Measurements from ENCODE around the gene AXDND1. TPM values are rescaled to one million over a fixed set of nuclear protein-coding genes. Genes with fewer than 3 reads are reported as not detected.

Gene AXDND1
- total and polyA plus RNA-seq, 9 of the 15 experiments (the other 6 are each of a cell fraction or from before 2014, with no cell fraction given), result 0.03 to 0.13 (median 0.06) TPM; not detected in 5

GRCh38 chr1:179342740-179343404, 22.9 kb upstream of the AXDND1 start:
- Histone ChIP-seq H3K9me1 (ENCODE audit: control insufficient read depth, insufficient read depth, low read length) (no peaks in the 10 kb centered on the region), H3K4me2 (ENCODE audit: insufficient read depth, low read length) (no peak overlapping the region), H3K79me2 (ENCODE audit: control insufficient read depth, insufficient read depth, low read length) (no peaks in the 10 kb centered on the region), H4K20me1 (replicated peaks; ENCODE audit: control insufficient read depth, insufficient read depth, low read length) (no peaks in the 10 kb centered on the region), H3K4me3 (no peak overlapping the region), H3K36me3 (ENCODE audit: control insufficient read depth, insufficient read depth, low read length) (peaks cover 34% of the 10 kb centered on the region), H3K9ac (ENCODE audit: insufficient read depth in 1 of 2, low read depth in 2 of 2, low read length in 2 of 2) (no peak overlapping the region), H2AFZ (ENCODE audit: low read depth, low read length) (no peak overlapping the region), H3K9me3 (replicated peaks; ENCODE audit: control insufficient read depth, insufficient read depth, low read depth, low read length) (no peaks in the 10 kb centered on the region), H3K4me1 (replicated peaks in 1 of 2; ENCODE audit: control insufficient read depth in 2 of 2, insufficient read depth in 2 of 2, low read length in 2 of 2) (peaks cover 3 to 6% of the 10 kb centered on the region in 2 experiments; a peak in 3 of 5 replicates), H3K27me3 (ENCODE audit: control insufficient read depth in 2 of 2, insufficient read depth in 2 of 2, low read length in 2 of 2) (no peaks in the 10 kb centered on the region), H3K27ac (ENCODE audit: extremely low read depth, low read depth, low read length) (no peak overlapping the region)
- WGBS (ENCODE audit: insufficient coverage, low coverage, missing lambda C conversion rate), result 76% methylated on average over 4 of the region's 4 CpGs
- no peak for ATAC-seq
- TF ChIP-seq ZNF133 (CRISPR knock-in tag; IDR thresholded peaks at IDR 0.05) (no peak), REST (IDR thresholded peaks at IDR 0.05; ENCODE audit: borderline replicate concordance) (no peak), REST (CRISPR knock-in tag; IDR thresholded peaks at IDR 0.05; ENCODE audit: low read depth) (no peak), HDAC6 (IDR thresholded peaks at IDR 0.05; ENCODE audit: low read depth, low read length) (no peak), ZNF197 (CRISPR knock-in tag; IDR thresholded peaks at IDR 0.05; ENCODE audit: low read depth) (no peak), ZBTB17 (CRISPR knock-in tag; IDR thresholded peaks at IDR 0.05) (no peak), MXI1 (IDR thresholded peaks at IDR 0.05; ENCODE audit: low read depth, low read length) (no peak), ZNF282 (CRISPR knock-in tag; IDR thresholded peaks at IDR 0.05) (no peak), ZFP91 (CRISPR knock-in tag; IDR thresholded peaks at IDR 0.05) (no peak), DACH1 (IDR thresholded peaks at IDR 0.05; ENCODE audit: partially characterized antibody) (no peak), PRPF4 (IDR thresholded peaks at IDR 0.05; ENCODE audit: insufficient read depth, low read depth, low read length, poor library complexity, severe bottlenecking) (no peak)
- no peak for DNase-seq (ENCODE audit: extremely low read depth in 1 of 4, low spot score in 3 of 4)
- no peak for FAIRE-seq
- no TSS peak for BruUV-seq (replicated peaks)
- in situ Hi-C loops (cut with MboI) (no loop called here), intact Hi-C loops (cut with micrococcal nuclease) (no loop called here)
- POLR2A ChIA-PET, result interaction anchor here (0.7 kb wide), 2 partner anchors 29 to 517 kb away, joined by 3 read pairs; no protein-coding TSS in a partner anchor
- CTCF ChIA-PET (ENCODE audit: low intra/inter-chr PET ratio), result no interaction called here

All from K562 (cell line).